Esophagus muscularis mucosa (tissue), 4 donors: Measurements from ENCODE around the gene FBXW9. TPM values are rescaled to one million over a fixed set of nuclear protein-coding genes. Genes with fewer than 3 reads are reported as not detected.

ENCODE experiments used
- DNase-seq: peaks from one replicate; pipeline ENCODE4 v3.0.0-alpha.2; 2017; ENCODE audit errors: extremely low spot score
- H3K27ac ChIP-seq, 4 donors: fragments of 200-600 bp; sonication (generic); replicated peaks in 1 of 4; 1 replicate in 3 of 4; 2 replicates in 1 of 4; pipeline ENCODE4 v1.5.1; 2016 to 2019; ENCODE audit warnings: mild to moderate bottlenecking in 1 of 4
- H3K27me3 ChIP-seq, 4 donors: fragments of 200-600 bp; sonication (generic); one replicate each; pipeline versions ENCODE4 v1.5.1 to v1.6.0; 2016 to 2019
- H3K36me3 ChIP-seq, 4 donors: fragments of 200-600 bp; sonication (generic); one replicate each; pipeline ENCODE4 v1.5.1; 2016 to 2019
- H3K4me1 ChIP-seq, 4 donors: fragments of 200-600 bp; sonication (generic); one replicate each; pipeline ENCODE4 v1.5.1; 2016 to 2019
- H3K4me3 ChIP-seq, 4 donors: fragments of 200-600 bp; sonication (generic); 1 replicate in 2 of 4; 2 replicates in 2 of 4; pipeline ENCODE4 v1.5.1; 2016 to 2019; ENCODE audit warnings: mild to moderate bottlenecking in 4 of 4, moderate library complexity in 1 of 4
- H3K9me3 ChIP-seq, 4 donors: fragments of 200-600 bp; sonication (generic); 1 replicate in 3 of 4; 2 replicates in 1 of 4; pipeline ENCODE4 v1.5.1; 2016 to 2019
- EP300 ChIP-seq: sonication (generic); formaldehyde crosslinking; IDR thresholded peaks from one replicate; pipeline ENCODE4 v1.6.1; 2017; ENCODE audit warnings: antibody characterized with exemption
- POLR2A ChIP-seq: fragments of 450-650 bp; IDR thresholded peaks from one replicate; pipeline ENCODE4 v1.6.1; 2017; ENCODE audit warnings: antibody characterized with exemption, moderate library complexity, mild to moderate bottlenecking, low read depth
- POLR2AphosphoS5 ChIP-seq, 2 donors: sonication (generic); formaldehyde crosslinking; IDR thresholded peaks; one replicate each; pipeline ENCODE4 v1.6.1; 2017; ENCODE audit warnings: antibody characterized with exemption in 2 of 2
- WGBS: methylation state at CpG from one replicate; pipeline ENCODE4 v1.1.5; 2018; 5-methylcytosine and 5-hydroxymethylcytosine counted together
- intact Hi-C: fragments of 100-400 bp; cut with DNase I; formaldehyde crosslinking; loops from one replicate; pipeline ENCODE4 v1.15.1; 2023
- total RNA-seq, 4 donors: library from RNA; depleted of rRNA; stranded (reverse); fragments of >200 nt; gene quantifications; one replicate each; pipeline versions ENCODE4 v1.1.0 to v1.2.1, GENCODE V29; 2016
- TF ChIP-seq, protein P1 (sequence below), 3 experiments: fragments of 200-600 bp in 2 of 3; fragments of 450-650 bp in 1 of 3; sonication (generic) in 2 of 3; IDR thresholded peaks; one replicate each; pipeline ENCODE4 v1.5.1; 2017 to 2019; ENCODE audit warnings: antibody characterized with exemption in 3 of 3, mild to moderate bottlenecking in 2 of 3, moderate library complexity in 1 of 3

The FBXW9 gene
- total RNA-seq, 4 donors from 2014 or later: 4.3 to 10.6 (median 7.5) TPM

DNA sequence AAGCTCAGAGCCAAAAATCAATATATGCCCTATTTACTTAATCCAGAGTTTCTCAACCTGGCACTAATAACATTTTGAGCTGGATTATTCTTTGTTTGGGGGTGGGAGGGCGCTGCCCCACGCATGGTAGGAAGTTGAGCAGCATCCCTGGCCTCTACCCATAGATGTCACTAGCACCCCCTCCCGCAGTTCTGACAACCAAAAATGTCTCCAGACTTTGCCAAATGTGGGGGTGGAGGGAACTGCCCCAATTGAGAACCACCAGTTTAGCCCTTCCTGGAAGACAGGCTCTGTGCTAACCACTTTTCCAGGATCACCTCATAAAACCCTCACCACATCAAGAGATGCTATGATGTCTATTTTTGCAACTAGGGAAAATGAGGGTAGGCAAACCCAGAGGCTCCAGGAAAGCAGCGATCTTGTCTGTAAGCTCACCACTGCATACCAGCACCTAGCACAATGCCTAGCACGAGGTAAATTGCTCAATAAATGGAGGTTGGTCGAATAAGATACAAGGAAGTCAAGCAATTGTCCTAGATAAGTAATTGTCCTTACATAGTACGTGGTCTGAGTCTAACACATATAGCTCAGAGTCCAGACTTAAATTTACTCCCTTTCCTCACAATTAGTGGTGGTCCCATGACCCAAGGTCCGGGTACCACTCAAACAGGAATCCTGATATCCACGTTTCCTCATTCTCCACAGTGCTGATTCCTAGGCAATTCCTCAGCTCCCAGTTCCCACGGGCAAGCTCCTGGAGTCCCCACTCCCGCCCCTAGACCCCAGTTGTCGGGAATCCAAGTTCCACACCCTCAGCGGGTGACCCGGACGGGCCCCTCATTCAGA, 37.2 kb upstream of the FBXW9 start:
- no peak for DNase-seq
- Histone ChIP-seq H3K27me3 (no peaks in the 10 kb centered on the region), H3K4me3 (peak overlapping the region; percentile 76 to 91 (median 90)), H3K36me3 (peaks cover 25 to 38% (median 35%) of the 10 kb centered on the region in 4 donors), H3K4me1 (peaks cover 40 to 62% (median 55%) of the 10 kb centered on the region in 4 donors), H3K27ac (peak overlapping the region; percentile 89 to 95 (median 92)), H3K9me3 (no peaks in the 10 kb centered on the region)
- 3% methylated on average over 12 of the region's 15 CpGs for WGBS
- TF ChIP-seq, protein P1, sequence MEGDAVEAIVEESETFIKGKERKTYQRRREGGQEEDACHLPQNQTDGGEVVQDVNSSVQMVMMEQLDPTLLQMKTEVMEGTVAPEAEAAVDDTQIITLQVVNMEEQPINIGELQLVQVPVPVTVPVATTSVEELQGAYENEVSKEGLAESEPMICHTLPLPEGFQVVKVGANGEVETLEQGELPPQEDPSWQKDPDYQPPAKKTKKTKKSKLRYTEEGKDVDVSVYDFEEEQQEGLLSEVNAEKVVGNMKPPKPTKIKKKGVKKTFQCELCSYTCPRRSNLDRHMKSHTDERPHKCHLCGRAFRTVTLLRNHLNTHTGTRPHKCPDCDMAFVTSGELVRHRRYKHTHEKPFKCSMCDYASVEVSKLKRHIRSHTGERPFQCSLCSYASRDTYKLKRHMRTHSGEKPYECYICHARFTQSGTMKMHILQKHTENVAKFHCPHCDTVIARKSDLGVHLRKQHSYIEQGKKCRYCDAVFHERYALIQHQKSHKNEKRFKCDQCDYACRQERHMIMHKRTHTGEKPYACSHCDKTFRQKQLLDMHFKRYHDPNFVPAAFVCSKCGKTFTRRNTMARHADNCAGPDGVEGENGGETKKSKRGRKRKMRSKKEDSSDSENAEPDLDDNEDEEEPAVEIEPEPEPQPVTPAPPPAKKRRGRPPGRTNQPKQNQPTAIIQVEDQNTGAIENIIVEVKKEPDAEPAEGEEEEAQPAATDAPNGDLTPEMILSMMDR (IDR thresholded peaks at IDR 0.05): peak in 1 of 3 experiments; percentile 7
- TF ChIP-seq POLR2A (no peak), POLR2AphosphoS5 (IDR thresholded peaks at IDR 0.05) (no peak), EP300 (no peak)
- intact Hi-C loops: no loop called here

DNA sequence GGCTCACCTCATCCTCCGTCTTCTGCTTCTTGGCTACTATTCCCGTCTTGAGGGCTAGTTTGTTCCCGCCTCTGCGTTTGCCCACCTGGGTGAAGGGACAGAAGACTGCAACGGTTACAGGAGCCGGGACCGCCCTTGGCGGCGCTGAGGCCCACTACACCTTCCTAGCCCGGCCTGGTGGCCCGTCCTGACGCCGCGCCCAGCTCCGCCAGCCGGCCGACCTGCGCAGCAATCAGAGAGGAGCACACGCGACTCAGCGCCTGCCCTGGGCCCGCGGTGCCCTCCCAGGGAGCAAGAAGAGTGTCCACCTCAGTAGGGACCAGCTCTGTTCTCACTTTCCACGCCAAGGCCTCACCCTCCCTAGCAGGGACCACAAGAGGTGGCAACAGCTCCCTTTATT, 34.9 kb upstream of the FBXW9 start:
- TF ChIP-seq EP300 (no peak), POLR2A (no peak), POLR2AphosphoS5 (IDR thresholded peaks at IDR 0.05) (no peak)
- TF ChIP-seq, protein P1 (IDR thresholded peaks at IDR 0.05): no peak
- Histone ChIP-seq H3K36me3 (peaks cover 30 to 47% (median 41%) of the 10 kb centered on the region in 4 donors), H3K27ac (no peak overlapping the region), H3K4me1 (peaks cover 27 to 48% (median 41%) of the 10 kb centered on the region in 4 donors), H3K4me3 (no peak overlapping the region), H3K9me3 (no peaks in the 10 kb centered on the region), H3K27me3 (no peaks in the 10 kb centered on the region)
- no peak for DNase-seq
- intact Hi-C loops: no loop called here
- WGBS: 90% methylated on average over 22 of the region's 24 CpGs

DNA sequence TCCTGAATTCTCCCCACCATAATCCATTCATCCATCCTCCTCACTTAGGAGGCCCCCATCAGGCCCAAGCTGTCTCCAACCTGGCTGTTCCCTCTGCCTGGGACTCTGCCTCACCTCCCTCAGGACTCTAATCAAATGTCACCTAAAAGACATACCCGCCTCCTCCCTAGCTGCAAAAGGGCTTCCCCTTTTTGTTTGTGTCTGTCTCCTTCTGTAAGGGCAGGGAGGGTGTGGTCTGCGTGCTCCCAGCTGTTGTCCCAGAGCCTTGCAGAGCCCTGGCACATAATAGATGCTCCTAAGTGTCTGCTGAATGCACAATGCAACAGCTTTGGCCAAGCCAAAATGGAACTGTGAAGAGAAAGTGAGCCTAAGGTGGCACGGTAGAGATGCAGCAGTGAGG, 33.6 kb upstream of the FBXW9 start:
- no peak overlapping the region for H3K4me3 ChIP-seq
- DNase-seq: no peak
- intact Hi-C loops: no loop called here
- H3K27me3 ChIP-seq: no peaks in the 10 kb centered on the region
- WGBS: 83% methylated on average over 3 of the region's 3 CpGs
- H3K4me1 ChIP-seq: peaks cover 24 to 41% (median 35%) of the 10 kb centered on the region in 4 donors
- no peak overlapping the region for H3K27ac ChIP-seq
- H3K9me3 ChIP-seq: no peaks in the 10 kb centered on the region
- TF ChIP-seq, protein P1 (IDR thresholded peaks at IDR 0.05): no peak
- TF ChIP-seq POLR2AphosphoS5 (IDR thresholded peaks at IDR 0.05) (no peak), EP300 (no peak), POLR2A (no peak)
- peaks cover 30 to 47% (median 41%) of the 10 kb centered on the region in 4 donors for H3K36me3 ChIP-seq

DNA sequence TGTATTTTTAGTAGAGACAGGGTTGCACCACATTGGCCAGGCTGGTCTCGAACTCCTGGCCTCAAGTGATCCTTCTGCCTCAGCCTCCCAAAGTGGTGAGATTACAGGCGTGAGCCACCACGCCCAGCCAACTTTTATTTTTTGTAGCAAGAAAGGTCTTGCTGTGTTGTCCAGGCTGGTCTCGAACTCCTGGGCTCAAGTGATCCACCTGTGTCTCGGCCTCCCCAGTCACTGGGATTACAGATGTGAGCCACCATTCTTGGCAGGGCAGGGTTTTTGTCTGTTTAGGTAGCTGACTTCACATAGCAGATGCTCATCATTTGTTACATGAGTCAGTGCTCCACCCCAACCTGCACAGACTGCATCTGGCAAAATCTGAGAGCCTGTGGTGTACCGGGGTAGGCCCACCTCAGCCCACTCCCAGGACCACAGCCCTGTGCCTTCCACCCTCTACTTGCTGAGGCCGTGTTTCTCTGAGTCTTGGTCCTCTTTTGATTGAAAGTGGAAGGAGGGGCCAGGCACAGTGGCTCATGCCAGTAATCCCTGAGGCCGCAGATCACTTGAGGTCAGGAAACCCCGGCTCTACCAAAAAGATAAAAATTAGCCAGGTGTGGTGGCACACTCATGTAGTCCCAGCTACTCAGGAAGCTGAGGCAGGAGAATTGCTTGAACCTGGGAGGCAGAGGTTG, 31.5 kb upstream of the FBXW9 start:
- Histone ChIP-seq H3K36me3 (peaks cover 30 to 47% (median 41%) of the 10 kb centered on the region in 4 donors), H3K27me3 (no peaks in the 10 kb centered on the region), H3K4me1 (peaks cover 33 to 44% (median 38%) of the 10 kb centered on the region in 4 donors), H3K9me3 (no peaks in the 10 kb centered on the region), H3K4me3 (no peak overlapping the region), H3K27ac (no peak overlapping the region)
- intact Hi-C loops: no loop called here
- WGBS: 96% methylated on average over 8 of the region's 9 CpGs
- DNase-seq: no peak
- TF ChIP-seq, protein P1 (IDR thresholded peaks at IDR 0.05): no peak
- TF ChIP-seq EP300 (no peak), POLR2A (no peak), POLR2AphosphoS5 (IDR thresholded peaks at IDR 0.05) (no peak)
